PC-9 (cell line): ENCODE data around the gene CACHD1. TPM values are rescaled to one million over a fixed set of nuclear protein-coding genes. Genes with fewer than 3 reads are reported as not detected.

Experiments used
- BruUV-seq: library from RNA; stranded (reverse); fragments of 400-500 nt; replicated peaks from 2 replicates; lab custom pipeline; 2021; lab: Mats Ljungman, UMichigan
- CTCF ChIA-PET: fragments of 300-600 bp; sonication (Branson Sonifier 250); formaldehyde crosslinking; loops from one replicate; lab custom pipeline; 2022; ENCODE audit warnings: antibody characterized with exemption; lab: Charles Lee
- POLR2A ChIA-PET: fragments of 300-600 bp; sonication (Branson Sonifier 250); formaldehyde crosslinking; loops from one replicate; lab custom pipeline; 2022; ENCODE audit warnings: antibody characterized with exemption; ENCODE audit not compliant: unreplicated experiment; lab: Charles Lee
- DNase-seq, 2 experiments: peaks; one replicate each; pipeline versions ENCODE4 v3.0.0 to v3.0.0-alpha.2; 2015 to 2022; ENCODE audit warnings: mixed read lengths in 1 of 2
- H2AFZ ChIP-seq: fragments of 200-600 bp; sonication (generic); 2 replicates; pipeline ENCODE4 v1.8.1; 2017; ENCODE audit warnings: antibody characterized with exemption
- H3F3A ChIP-seq: fragments of 200-600 bp; sonication (generic); 2 replicates; pipeline ENCODE4 v1.8.1; 2017; ENCODE audit warnings: antibody characterized with exemption, mild to moderate bottlenecking, low read depth; ENCODE audit not compliant: insufficient read depth
- H3K27ac ChIP-seq: fragments of 200-600 bp; sonication (generic); 2 replicates; pipeline ENCODE4 v1.6.1; 2016; ENCODE audit warnings: mixed run types
- H3K27me3 ChIP-seq: fragments of 200-600 bp; sonication (generic); 2 replicates; pipeline ENCODE4 v1.6.1; 2016; ENCODE audit warnings: low read depth, mixed run types; ENCODE audit not compliant: insufficient read depth
- H3K36me3 ChIP-seq: fragments of 200-600 bp; sonication (generic); 2 replicates; pipeline ENCODE4 v1.6.1; 2016; ENCODE audit warnings: low read depth, mixed run types
- H3K4me1 ChIP-seq: fragments of 200-600 bp; sonication (generic); replicated peaks from 2 replicates; pipeline ENCODE4 v1.6.1; 2016; ENCODE audit warnings: mixed run types; ENCODE audit not compliant: insufficient read depth
- H3K4me2 ChIP-seq: fragments of 200-600 bp; sonication (generic); 2 replicates; pipeline ENCODE4 v1.6.1; 2017; ENCODE audit warnings: mixed run types
- H3K4me3 ChIP-seq: fragments of 200-600 bp; sonication (generic); 2 replicates; pipeline ENCODE4 v1.6.1; 2016; ENCODE audit warnings: mixed run types
- H3K79me2 ChIP-seq: fragments of 200-600 bp; sonication (generic); 2 replicates; pipeline ENCODE4 v1.6.1; 2017; ENCODE audit warnings: low read depth, mixed run types
- H3K9me2 ChIP-seq: fragments of 200-600 bp; sonication (generic); 2 replicates; pipeline ENCODE4 v1.8.1; 2017; ENCODE audit warnings: mild to moderate bottlenecking; ENCODE audit not compliant: insufficient read depth
- H3K9me3 ChIP-seq: fragments of 200-600 bp; sonication (generic); 2 replicates; pipeline ENCODE4 v1.8.1; 2016; ENCODE audit warnings: low read depth; ENCODE audit not compliant: insufficient read depth
- H4K20me1 ChIP-seq: fragments of 200-600 bp; sonication (generic); 2 replicates; pipeline ENCODE4 v1.8.1; 2017; ENCODE audit not compliant: insufficient read depth
- CTCF ChIP-seq: fragments of 200-600 bp; sonication (generic); conservative IDR thresholded peaks from 2 replicates; pipeline ENCODE4 v1.6.1; 2017; ENCODE audit warnings: mixed run types, antibody characterized with exemption, mild to moderate bottlenecking, moderate library complexity
- EZH2 ChIP-seq: fragments of 200-600 bp; sonication (generic); IDR thresholded peaks from 2 replicates; pipeline ENCODE4 v1.8.0; 2017; ENCODE audit warnings: antibody characterized with exemption, low read depth
- intact Hi-C: fragments of 100-400 bp; cut with micrococcal nuclease; formaldehyde crosslinking; loops from one replicate; pipeline ENCODE4 v1.10.0; 2022; ENCODE audit not compliant: unreplicated experiment
- total RNA-seq: library from RNA; stranded (reverse); gene quantifications from 2 replicates; pipeline ENCODE4 v1.2.3, GENCODE V29; 2021

Gene CACHD1
- total RNA-seq, 1 experiment from 2014 or later, result 3.1 TPM

- Histone ChIP-seq H3F3A (no peaks in the 10 kb centered on the region), H3K79me2 (no peaks in the 10 kb centered on the region), H3K27me3 (no peaks in the 10 kb centered on the region), H3K4me2 (no peak overlapping the region), H3K9me3 (no peaks in the 10 kb centered on the region), H4K20me1 (no peaks in the 10 kb centered on the region), H3K4me3 (no peak overlapping the region), H3K9me2 (no peaks in the 10 kb centered on the region; the same call in 1 of the 2 replicates), H2AFZ (no peak overlapping the region), H3K27ac (no peak overlapping the region), H3K4me1 (no peaks in the 10 kb centered on the region), H3K36me3 (no peaks in the 10 kb centered on the region)
- no peak for DNase-seq
- ChIA-PET POLR2A (no interaction called here), CTCF (no interaction called here)
- BruUV-seq, result no TSS peak
- intact Hi-C loops, result no loop called here
- TF ChIP-seq CTCF (no peak), EZH2 (no peak)
Measured at GRCh38 chr1:64540265-64540791, 70.4 kb downstream of the CACHD1 start.

GRCh38 chr1:64542118-64542517 is 72.2 kb downstream of the CACHD1 start:
- Histone ChIP-seq H3K4me1 (no peaks in the 10 kb centered on the region), H4K20me1 (no peaks in the 10 kb centered on the region), H3K27ac (no peak overlapping the region), H3K9me3 (no peaks in the 10 kb centered on the region), H3K4me3 (no peak overlapping the region), H2AFZ (no peak overlapping the region), H3K27me3 (no peaks in the 10 kb centered on the region), H3F3A (no peaks in the 10 kb centered on the region), H3K36me3 (no peaks in the 10 kb centered on the region), H3K9me2 (no peaks in the 10 kb centered on the region; the same call in 1 of the 2 replicates), H3K79me2 (no peaks in the 10 kb centered on the region), H3K4me2 (no peak overlapping the region)
- TF ChIP-seq EZH2 (no peak), CTCF (no peak)
- no peak for DNase-seq
- ChIA-PET CTCF (interaction anchor here (0.5 kb wide), 1 partner anchor 281 kb away, joined by 3 read pairs; no protein-coding TSS in a partner anchor), POLR2A (no interaction called here)
- intact Hi-C loops, result no loop called here
- BruUV-seq, result no TSS peak

GRCh38 chr1:64543831-64544230 is 73.9 kb downstream of the CACHD1 start:
- Histone ChIP-seq H3K9me2 (no peaks in the 10 kb centered on the region; the same call in 1 of the 2 replicates), H3K36me3 (no peaks in the 10 kb centered on the region), H3F3A (no peaks in the 10 kb centered on the region), H3K4me2 (no peak overlapping the region), H3K9me3 (no peaks in the 10 kb centered on the region), H4K20me1 (no peaks in the 10 kb centered on the region), H3K4me3 (no peak overlapping the region), H3K79me2 (no peaks in the 10 kb centered on the region), H2AFZ (no peak overlapping the region), H3K27ac (no peak overlapping the region), H3K27me3 (no peaks in the 10 kb centered on the region), H3K4me1 (no peaks in the 10 kb centered on the region)
- no TSS peak for BruUV-seq
- ChIA-PET CTCF (no interaction called here), POLR2A (no interaction called here)
- TF ChIP-seq CTCF (no peak), EZH2 (no peak)
- no peak for DNase-seq
- intact Hi-C loops, result no loop called here
